NB4 (cell line): Measurements from ENCODE around the gene C11orf86.

Source experiments
- DNase-seq: peaks from one replicate; pipeline ENCODE4 v3.0.0; 2010; ENCODE audit warnings: low read depth
- H3K4me3 ChIP-seq: one replicate; pipeline ENCODE4 v1.5.1; 2011; ENCODE audit warnings: mild to moderate bottlenecking, low read depth, low read length, moderate library complexity
- CTCF ChIP-seq: IDR thresholded peaks from one replicate; pipeline ENCODE4 v1.5.1; 2012; ENCODE audit warnings: low read depth, low read length
- MAX ChIP-seq: IDR thresholded peaks from 2 replicates; pipeline ENCODE4 v1.6.1; 2011; ENCODE audit warnings: low read depth, low read length
- MYC ChIP-seq: IDR thresholded peaks from 2 replicates; pipeline ENCODE4 v1.6.1; 2011; ENCODE audit warnings: low read depth, low read length
- POLR2A ChIP-seq: IDR thresholded peaks from 2 replicates; pipeline ENCODE4 v1.6.1; 2011; ENCODE audit warnings: mild to moderate bottlenecking; ENCODE audit not compliant: insufficient read length; ENCODE audit errors: extremely low read depth

The C11orf86 gene

GRCh38 chr11:66979336-66979980, 4.4 kb downstream of the C11orf86 start:
- TF ChIP-seq MAX: no peak
- TF ChIP-seq POLR2A: no peak
- no peak for TF ChIP-seq CTCF
- no peak for TF ChIP-seq MYC
- DNase-seq: no peak

GRCh38 chr11:66981976-66982578, 7.0 kb downstream of the C11orf86 start:
- TF ChIP-seq CTCF (no peak), MAX (peak; percentile 41), POLR2A (no peak), MYC (peak; percentile 31)
- no peak overlapping the region for H3K4me3 ChIP-seq
- peak; percentile 80 for DNase-seq

More at GRCh38 chr11:66979336-66979980, 4.4 kb downstream of the C11orf86 start:
- no peak overlapping the region for H3K4me3 ChIP-seq

- H3K4me3 ChIP-seq: no peak overlapping the region
- DNase-seq: no peak
- TF ChIP-seq MYC (no peak), MAX (no peak), CTCF (no peak), POLR2A (no peak)
These were observed 8.3 kb downstream of the C11orf86 start for GRCh38 chr11:66983275-66983924.

GRCh38 chr11:66985508-66986177, 10.5 kb downstream of the C11orf86 start:
- no peak for DNase-seq
- TF ChIP-seq POLR2A (no peak), CTCF (no peak), MAX (no peak), MYC (no peak)
- no peak overlapping the region for H3K4me3 ChIP-seq

GRCh38 chr11:66986178-66986545, 11.1 kb downstream of the C11orf86 start:
- TF ChIP-seq MYC (no peak), MAX (no peak), CTCF (no peak), POLR2A (no peak)
- no peak overlapping the region for H3K4me3 ChIP-seq
- DNase-seq: no peak
